ENCODE measurements around the gene SLC2A14. TPM values are rescaled to one million over a fixed set of nuclear protein-coding genes. Genes with fewer than 3 reads are reported as not detected.
A peak's percentile ranks its signal among the peaks of the same experiment; 100 is the strongest.
"Not testable (repeated sequence)": the region's sequence is repeated elsewhere in the genome, so short reads cannot be mapped to it uniquely, and the experiment has no call there.

Gene SLC2A14
- total RNA-seq, 4 donors from 2014 or later: not detected

DNA sequence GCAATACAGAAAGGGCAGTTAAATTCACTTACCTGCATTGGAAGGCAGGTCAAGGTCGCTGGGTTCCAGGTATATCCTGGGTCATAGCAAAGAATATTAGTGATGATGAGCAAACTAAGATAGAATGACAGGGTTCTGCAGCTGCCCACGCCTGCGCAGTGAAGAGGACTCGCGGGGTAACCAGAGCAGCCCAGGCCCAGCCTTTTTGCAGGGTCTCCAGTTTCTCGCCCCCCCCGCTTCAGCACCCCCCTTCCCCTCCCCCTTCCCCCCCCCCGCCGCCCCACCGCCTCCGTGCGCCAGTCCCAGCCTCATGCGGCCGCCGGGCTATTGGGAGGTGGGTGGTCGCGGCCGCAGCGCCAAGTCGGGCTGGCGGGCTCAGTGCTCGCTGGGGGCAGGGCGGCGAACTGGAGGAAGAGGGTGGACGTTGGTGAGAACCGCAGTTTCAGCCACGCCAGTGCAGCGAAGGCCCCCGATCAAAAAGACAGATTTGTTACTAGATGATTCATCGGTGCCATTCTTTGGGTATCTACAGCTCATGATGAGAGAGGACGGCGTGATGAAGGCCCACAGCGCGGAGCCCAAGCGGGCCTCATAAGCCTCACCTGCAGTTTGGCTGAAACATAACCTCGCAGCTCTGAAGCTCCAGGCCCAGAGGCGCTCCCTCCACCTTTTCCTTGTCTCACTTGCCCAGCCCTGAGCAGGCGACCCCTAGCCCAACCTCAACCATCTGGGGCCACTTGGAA, 43.1 kb upstream of the SLC2A14 start:
- 41 to 67% methylated on average over 7 to 15 of the region's 38 CpGs for WGBS, 2 donors
- TF ChIP-seq CTCF (IDR thresholded peaks at IDR 0.05): no peak
- TF ChIP-seq POLR2A (IDR thresholded peaks at IDR 0.05): no peak
- Histone ChIP-seq H3K27me3 (peaks cover 0 to 6% (median 0%) of the 10 kb centered on the region in 4 donors), H3K27ac (no peak overlapping the region), H3K4me1 (no peaks in the 10 kb centered on the region), H3K36me3 (peaks cover 0 to 18% (median 0%) of the 10 kb centered on the region in 3 donors), H3K9me3 (no peaks in the 10 kb centered on the region), H3K4me3 (no peak overlapping the region)
- intact Hi-C loops (cut with DNase I): no loop called here
- DNase-seq: no peak

DNA sequence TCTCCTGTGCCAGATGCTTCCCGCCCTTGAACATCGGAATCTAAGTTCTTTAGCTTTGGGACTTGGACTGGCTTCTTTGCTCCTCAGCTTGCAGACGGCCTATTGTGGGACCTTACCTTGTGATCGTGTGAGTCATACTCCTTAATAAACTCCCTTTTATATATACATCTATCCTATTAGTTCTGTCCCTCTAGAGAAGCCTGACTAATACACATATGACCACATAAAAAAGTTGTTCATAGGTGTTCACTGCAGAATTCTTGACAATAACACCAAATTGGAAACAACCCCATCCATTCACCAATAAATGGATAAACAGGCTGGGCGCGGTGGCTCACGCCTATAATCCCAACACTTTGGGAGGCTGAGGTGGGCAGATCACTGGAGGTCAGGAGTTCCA, 37.4 kb upstream of the SLC2A14 start:
- 52 to 71% methylated on average over 7 of the region's 7 CpGs for WGBS, 2 donors
- H3K9me3 ChIP-seq; DNase-seq; H3K27me3 ChIP-seq; H3K4me1 ChIP-seq; H3K36me3 ChIP-seq; H3K4me3 ChIP-seq; H3K27ac ChIP-seq; intact Hi-C loops (cut with DNase I): not testable (repeated sequence)

DNA sequence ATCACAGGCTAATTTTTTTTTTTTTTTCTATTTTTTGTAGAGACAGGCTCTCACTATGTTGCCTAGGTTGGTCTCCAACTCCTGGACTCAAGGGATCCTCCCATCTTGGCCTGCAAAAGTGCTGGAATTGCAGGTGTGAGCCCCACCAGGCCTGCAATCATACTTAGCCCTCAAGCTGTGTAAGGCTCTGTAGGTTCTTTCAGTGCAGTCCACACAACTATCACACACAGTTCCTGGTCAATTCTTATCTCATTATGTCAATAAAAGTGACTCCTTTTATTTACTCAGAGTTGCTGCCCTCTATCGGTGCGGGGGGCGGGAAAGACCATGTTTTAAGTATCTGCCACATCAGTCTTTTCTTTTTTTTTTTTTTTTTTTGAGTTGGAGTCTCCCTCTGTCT, 34.3 kb upstream of the SLC2A14 start:
- 26 to 50% methylated on average over 3 of the region's 3 CpGs for WGBS, 2 donors
- Histone ChIP-seq H3K27ac (no peak overlapping the region), H3K36me3 (no peaks in the 10 kb centered on the region), H3K4me3 (no peak overlapping the region), H3K9me3 (no peaks in the 10 kb centered on the region), H3K27me3 (no peaks in the 10 kb centered on the region), H3K4me1 (peaks cover 0 to 15% (median 7%) of the 10 kb centered on the region in 3 donors)
- peak in 1 of 6 experiments; percentile 9 for TF ChIP-seq CTCF (IDR thresholded peaks at IDR 0.05)
- no peak for TF ChIP-seq POLR2A (IDR thresholded peaks at IDR 0.05)
- no peak for DNase-seq
- intact Hi-C loops (cut with DNase I): no loop called here

DNA sequence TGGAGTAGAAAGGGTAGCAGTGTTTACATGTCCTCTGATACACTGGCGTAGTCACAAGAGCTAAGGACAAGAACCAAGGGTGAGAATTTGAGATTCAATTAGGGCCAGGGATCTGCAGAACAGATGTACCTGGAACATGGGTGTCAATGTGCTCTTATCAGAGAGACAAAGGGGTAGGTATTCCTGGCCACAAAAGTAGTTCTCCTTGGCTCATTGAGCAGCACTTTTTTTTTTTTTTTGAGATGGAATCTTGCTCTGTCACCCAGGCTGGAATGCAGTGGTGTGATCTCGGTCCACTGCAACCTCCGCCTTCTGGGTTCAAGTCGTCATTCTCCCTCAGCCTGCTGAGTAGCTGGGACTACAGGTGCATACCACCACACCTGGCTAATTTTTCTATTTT, 33.6 kb upstream of the SLC2A14 start:
- DNase-seq; H3K4me3 ChIP-seq; H3K27me3 ChIP-seq; H3K9me3 ChIP-seq; H3K27ac ChIP-seq; H3K36me3 ChIP-seq; intact Hi-C loops (cut with DNase I): not testable (repeated sequence)
- WGBS, 2 donors: 87 to 92% methylated on average over 4 of the region's 4 CpGs
- peaks cover 0 to 15% (median 7%) of the 10 kb centered on the region in 3 donors for H3K4me1 ChIP-seq

- WGBS, 2 donors: 36 to 54% methylated on average over 3 to 5 of the region's 5 CpGs
Measured at GRCh38 chr12:7905600-7906125, 32.9 kb upstream of the SLC2A14 start.

DNA sequence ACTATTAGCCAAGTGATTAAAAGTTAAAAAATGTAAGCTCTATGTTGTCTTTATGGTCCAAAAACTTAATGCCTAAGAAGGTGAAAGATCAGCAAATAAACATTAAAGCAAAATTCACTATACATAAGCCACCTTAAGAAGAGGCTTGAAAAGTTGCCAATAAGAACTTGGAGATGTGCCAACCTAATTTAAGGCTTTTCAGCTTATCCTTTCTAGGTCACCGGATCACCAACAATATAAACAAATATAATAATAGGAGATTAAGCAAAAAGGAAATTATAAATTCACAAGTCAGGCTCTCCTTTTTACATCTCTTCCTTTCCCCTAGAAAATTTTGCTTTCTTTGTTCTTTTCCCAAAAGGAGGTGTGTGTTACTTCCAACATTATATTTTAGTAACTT, 32.4 kb upstream of the SLC2A14 start:
- DNase-seq: no peak
- H3K27ac ChIP-seq: no peak overlapping the region
- peaks cover 0 to 15% (median 7%) of the 10 kb centered on the region in 3 donors for H3K4me1 ChIP-seq
- intact Hi-C loops (cut with DNase I): no loop called here
- no peaks in the 10 kb centered on the region for H3K36me3 ChIP-seq
- H3K4me3 ChIP-seq: no peak overlapping the region
- TF ChIP-seq POLR2A (IDR thresholded peaks at IDR 0.05) (no peak), CTCF (IDR thresholded peaks at IDR 0.05) (no peak)
- no peaks in the 10 kb centered on the region for H3K27me3 ChIP-seq
- no peaks in the 10 kb centered on the region for H3K9me3 ChIP-seq
- 5 to 6% methylated on average over 1 of the region's 1 CpG for WGBS, 2 donors

More at GRCh38 chr12:7905600-7906125, 32.9 kb upstream of the SLC2A14 start:
- H3K4me1 ChIP-seq: peaks cover 0 to 15% (median 7%) of the 10 kb centered on the region in 3 donors
- DNase-seq; H3K27ac ChIP-seq; H3K27me3 ChIP-seq; H3K36me3 ChIP-seq; intact Hi-C loops (cut with DNase I); H3K9me3 ChIP-seq; H3K4me3 ChIP-seq: not testable (repeated sequence)

- peaks cover 0 to 15% (median 7%) of the 10 kb centered on the region in 3 donors for H3K4me1 ChIP-seq
- 72 to 82% methylated on average over 8 of the region's 8 CpGs for WGBS, 2 donors
- H3K36me3 ChIP-seq; DNase-seq; H3K4me3 ChIP-seq; intact Hi-C loops (cut with DNase I); H3K27ac ChIP-seq; H3K27me3 ChIP-seq; H3K9me3 ChIP-seq: not testable (repeated sequence)
Measured at GRCh38 chr12:7902416-7902815, 29.7 kb upstream of the SLC2A14 start.
